Measurements from ENCODE around the gene BLACAT1. TPM values are rescaled to one million over a fixed set of nuclear protein-coding genes. Genes with fewer than 3 reads are reported as not detected.

The BLACAT1 gene
- total RNA-seq (2014; rRNA removed; shearing (Covaris generic)) = not detected in 2 replicates

DNA sequence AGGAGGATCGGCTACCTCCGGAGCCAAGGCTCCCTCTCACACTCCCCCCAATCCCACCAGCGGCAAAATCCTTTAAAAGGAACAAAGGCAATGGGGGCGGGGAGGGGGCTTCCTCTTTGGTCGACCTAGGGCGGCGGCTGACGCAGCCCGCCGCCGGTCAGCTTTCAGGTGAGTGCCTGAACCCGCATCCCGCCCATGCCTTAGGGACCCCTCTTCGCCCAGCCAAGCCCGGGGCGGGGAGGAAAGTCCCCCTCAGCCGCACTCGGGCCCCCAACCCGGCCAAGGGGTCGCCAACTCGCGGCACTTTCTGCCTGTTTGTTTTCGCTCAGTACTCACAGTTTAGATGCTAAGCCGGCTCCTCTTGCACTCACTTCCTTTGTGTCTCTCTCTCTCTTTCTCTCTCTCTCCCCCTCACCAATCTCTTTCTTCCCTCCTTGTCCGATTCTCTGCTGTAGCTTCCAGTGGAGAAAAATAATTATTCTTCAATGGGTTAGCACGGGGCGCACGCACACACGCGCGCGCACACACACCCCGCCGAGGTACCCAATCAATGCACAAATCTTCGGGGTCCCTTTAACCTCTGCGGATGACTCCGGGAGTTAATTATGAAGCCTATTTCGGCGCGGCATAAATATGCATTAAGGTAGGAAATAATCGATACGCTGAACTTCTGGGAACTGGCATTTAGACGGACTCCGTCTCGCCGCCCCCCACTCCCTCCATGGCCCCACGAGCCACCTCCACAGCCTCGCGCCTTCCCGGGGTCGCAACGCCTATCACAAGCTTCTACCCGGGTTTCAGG, at the start of gene BLACAT1:
TSS of gene BLACAT1 (minus strand) at position 465 of the 802 bp plus-strand sequence.
- Histone ChIP-seq H3K9me3 (replicated peaks) (no peaks in the 10 kb centered on the region), H3K27me3 (replicated peaks) (peaks cover 77% of the 10 kb centered on the region), H3K4me1 (replicated peaks) (no peaks in the 10 kb centered on the region; the same call in 1 of the 2 replicates), H3K4me3 (no peak within 1 kb of the TSS), H3K27ac (no peak within 1 kb of the TSS), H3K36me3 (no peaks in the 10 kb centered on the region)
- no peak for DNase-seq (ENCODE audit: low read depth in 1 of 2, low spot score in 2 of 2)

DNA sequence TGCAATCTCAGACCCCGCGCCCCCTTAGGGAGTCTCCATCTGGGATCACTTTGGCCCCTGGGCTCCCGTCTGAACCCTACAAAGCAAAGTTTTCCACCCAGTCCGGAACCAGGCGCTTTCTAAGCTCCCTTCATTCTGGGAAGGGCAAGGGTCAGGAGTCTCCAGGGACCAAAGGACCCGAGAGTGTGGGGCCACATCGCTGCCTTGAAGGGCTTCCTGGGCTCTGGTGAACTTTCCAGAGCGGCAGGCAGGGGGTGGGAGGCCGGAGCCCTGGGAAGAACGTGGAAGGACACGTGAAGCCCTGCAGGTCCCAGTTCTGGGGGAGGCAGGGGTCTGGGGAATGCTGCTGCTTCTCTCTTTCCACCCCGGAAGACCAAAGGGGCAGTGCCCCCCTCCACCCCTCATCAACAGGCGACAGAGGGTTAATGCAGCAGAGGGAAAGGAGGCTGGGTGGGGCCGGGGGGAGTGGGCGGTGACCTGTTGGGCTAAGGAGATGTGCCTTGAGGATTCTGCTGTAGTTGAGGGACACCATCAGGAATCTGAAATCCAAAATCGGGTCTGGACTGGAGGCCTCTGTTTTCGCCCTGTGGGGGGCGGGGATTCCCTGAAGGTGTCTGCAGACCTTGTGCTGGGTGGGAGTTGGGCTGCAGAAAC, 49.4 kb upstream of the BLACAT1 start:
- no peak overlapping the region for H3K27ac ChIP-seq
- peaks cover 37% of the 10 kb centered on the region for H3K27me3 ChIP-seq (replicated peaks)
- no peaks in the 10 kb centered on the region for H3K36me3 ChIP-seq
- H3K4me3 ChIP-seq = no peak overlapping the region
- H3K9me3 ChIP-seq (replicated peaks) = no peaks in the 10 kb centered on the region
- peaks cover 10% of the 10 kb centered on the region for H3K4me1 ChIP-seq (replicated peaks)
- DNase-seq (ENCODE audit: low read depth in 1 of 2, low spot score in 2 of 2) = no peak

DNA sequence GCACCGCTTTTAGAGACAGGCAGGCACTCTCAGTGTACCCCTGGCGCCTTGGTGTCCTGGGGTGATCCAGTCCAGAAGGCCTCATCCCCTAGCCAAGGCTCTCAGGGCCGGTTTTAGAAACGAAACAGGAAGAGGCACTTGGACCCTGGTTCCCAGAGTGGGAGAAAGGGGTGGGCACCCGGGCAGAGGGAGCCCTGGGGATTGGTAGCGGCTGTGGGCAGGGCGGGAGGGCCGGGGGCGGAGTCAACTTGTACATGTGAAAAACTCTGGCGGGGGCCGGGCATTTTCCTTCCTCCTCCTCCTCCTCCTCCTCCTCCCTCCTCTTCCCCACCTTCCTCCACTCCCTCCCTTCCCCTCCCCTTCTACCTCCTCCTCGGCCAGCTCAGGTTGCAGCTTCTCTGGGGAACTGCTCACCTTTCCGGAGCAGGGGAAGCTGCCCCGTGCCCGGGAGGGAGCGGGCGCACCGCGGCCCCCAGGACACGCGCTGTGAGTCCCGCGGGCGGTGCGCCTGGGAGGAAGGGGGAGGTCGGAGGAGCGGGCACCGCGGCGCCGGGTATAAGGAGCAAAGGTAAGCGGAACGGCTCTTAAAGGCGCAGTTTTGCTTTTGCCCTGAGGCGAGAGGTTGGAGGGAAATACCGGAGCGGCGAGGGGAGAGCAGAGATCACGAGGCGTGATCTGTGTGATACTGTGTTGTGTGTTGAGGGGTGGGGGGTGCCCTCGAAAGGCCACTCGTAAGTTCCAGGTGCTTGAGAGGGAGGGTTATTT, 48.6 kb upstream of the BLACAT1 start, which contains the start of gene CDK18:
TSS of gene CDK18 (plus strand) at position 359 of the 765 bp plus-strand sequence. CDS start 18,499 bp downstream, outside the sequence.
- peaks cover 35% of the 10 kb centered on the region for H3K27me3 ChIP-seq (replicated peaks)
- H3K9me3 ChIP-seq (replicated peaks) = no peaks in the 10 kb centered on the region
- no peak for DNase-seq (ENCODE audit: low read depth in 1 of 2, low spot score in 2 of 2)
- peaks cover 10% of the 10 kb centered on the region for H3K4me1 ChIP-seq (replicated peaks)
- no peaks in the 10 kb centered on the region for H3K36me3 ChIP-seq
- no peak within 1 kb of the TSS for H3K27ac ChIP-seq
- H3K4me3 ChIP-seq = peak within 1 kb of the TSS; percentile 23; the same call in 1 of the 2 replicates

DNA sequence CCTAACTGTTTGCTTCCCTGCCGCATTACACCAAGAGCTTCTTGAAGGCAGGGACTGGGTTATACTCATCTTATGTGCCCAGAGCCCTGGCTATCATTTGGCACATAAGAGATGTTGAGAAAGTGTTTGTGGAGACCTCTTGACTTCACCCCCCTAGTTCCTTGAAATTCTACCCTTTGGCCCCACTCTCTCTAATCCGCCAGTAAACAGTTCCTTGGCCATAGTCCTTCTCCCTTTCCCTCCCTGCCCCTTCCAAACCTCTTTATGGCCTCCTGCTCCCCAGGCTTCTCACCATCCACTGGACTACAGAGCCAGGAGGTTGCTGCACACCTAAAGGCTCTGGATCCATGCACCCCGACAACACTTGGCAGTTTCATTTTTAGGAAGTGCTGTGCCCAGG, 47.1 kb upstream of the BLACAT1 start:
- peaks cover 10% of the 10 kb centered on the region for H3K4me1 ChIP-seq (replicated peaks)
- H3K4me3 ChIP-seq = no peak overlapping the region
- no peaks in the 10 kb centered on the region for H3K9me3 ChIP-seq (replicated peaks)
- no peak for DNase-seq (ENCODE audit: low read depth in 1 of 2, low spot score in 2 of 2)
- no peaks in the 10 kb centered on the region for H3K36me3 ChIP-seq
- H3K27me3 ChIP-seq (replicated peaks) = peaks cover 32% of the 10 kb centered on the region
- H3K27ac ChIP-seq = no peak overlapping the region

DNA sequence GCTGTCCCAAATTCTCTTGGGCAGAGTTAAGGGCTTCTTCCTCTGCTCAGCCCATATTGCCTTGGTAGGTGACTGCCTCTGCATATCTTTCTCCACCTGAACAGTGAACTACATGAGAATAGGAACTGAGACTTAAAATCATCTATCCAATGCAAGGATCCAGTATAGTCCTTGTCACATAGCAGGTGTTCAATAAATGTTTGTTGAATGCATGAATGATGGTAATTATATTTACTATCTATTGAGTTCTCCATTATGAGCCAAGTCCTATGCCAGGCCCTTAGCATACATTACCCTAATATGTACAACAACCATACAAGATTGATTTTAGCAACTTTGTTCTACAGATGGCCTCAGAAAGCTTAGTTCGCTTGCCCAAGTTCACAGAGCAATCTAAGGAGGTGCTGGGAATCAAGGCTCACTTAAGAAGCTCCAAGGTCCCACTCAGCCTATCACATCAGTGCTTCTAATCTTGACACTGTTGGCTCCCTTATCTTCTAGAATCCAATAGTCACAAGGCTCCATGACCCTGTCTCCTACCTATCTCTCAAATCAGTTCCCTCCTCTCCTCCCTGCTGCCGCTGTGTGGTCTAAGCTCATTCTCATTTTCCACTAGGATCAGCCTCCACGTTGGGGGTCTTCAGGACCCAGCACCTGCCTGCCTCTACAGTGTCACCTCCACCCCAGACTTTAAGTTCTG, 46.4 kb upstream of the BLACAT1 start:
- Histone ChIP-seq H3K27ac (no peak overlapping the region), H3K27me3 (replicated peaks) (peaks cover 32% of the 10 kb centered on the region)

DNA sequence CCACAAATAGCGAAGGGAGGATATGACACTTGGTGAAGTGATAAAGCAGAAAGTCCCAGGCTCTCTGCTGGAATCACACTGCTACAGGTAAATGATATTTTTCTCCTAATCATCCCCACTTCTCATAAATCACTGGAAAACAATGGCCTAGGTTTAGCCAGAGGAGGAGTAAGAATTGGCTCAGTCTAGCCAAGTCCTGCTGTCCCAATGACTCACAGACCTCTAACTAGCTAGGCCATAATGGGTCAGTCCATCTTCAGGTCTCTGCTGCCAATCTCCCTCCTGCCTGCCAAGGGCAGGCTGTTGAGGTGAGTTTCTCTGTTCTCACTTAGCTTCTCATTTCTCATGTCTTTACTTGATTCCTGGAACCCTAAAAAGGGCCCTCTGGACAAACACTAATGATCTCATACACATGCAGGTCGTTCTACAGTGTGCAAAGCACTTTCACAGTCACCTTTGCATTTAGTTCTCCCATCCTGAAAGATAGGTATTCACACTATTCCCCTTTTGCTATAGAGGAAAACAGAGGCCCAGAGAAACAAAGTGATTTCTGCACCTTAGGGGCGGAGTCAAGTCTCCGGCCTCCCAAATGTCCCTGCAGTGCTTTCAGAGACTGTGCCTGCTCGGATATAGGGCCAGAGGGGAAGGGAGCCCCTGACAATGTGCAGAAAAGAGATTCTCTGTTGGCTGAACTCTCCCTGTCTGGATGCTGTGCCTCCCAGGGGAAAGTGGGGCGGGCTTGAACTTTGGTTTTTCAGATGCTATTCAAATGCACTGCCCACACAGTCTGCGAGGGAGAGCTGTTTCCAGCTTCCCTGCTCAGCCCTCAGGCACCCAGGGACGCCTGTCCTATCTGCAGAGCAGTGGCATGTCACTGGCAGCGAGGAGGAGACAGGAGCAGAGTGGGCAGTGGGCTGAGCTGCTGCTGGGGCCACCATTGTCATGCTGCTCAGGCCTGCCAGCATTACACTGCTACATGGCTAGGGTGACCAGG, 44.7 kb upstream of the BLACAT1 start:
- Histone ChIP-seq H3K27ac (no peak overlapping the region), H3K27me3 (replicated peaks) (peaks cover 29% of the 10 kb centered on the region), H3K4me3 (no peak overlapping the region), H3K9me3 (replicated peaks) (no peaks in the 10 kb centered on the region), H3K4me1 (replicated peaks) (peaks cover 10% of the 10 kb centered on the region), H3K36me3 (no peaks in the 10 kb centered on the region)
- DNase-seq (ENCODE audit: low read depth in 1 of 2, low spot score in 2 of 2) = no peak

More for the DNA sequence above, 46.4 kb upstream of the BLACAT1 start:
- peaks cover 10% of the 10 kb centered on the region for H3K4me1 ChIP-seq (replicated peaks)
- no peaks in the 10 kb centered on the region for H3K9me3 ChIP-seq (replicated peaks)
- H3K36me3 ChIP-seq = no peaks in the 10 kb centered on the region
- DNase-seq (ENCODE audit: low read depth in 1 of 2, low spot score in 2 of 2) = no peak
- H3K4me3 ChIP-seq = no peak overlapping the region

DNA sequence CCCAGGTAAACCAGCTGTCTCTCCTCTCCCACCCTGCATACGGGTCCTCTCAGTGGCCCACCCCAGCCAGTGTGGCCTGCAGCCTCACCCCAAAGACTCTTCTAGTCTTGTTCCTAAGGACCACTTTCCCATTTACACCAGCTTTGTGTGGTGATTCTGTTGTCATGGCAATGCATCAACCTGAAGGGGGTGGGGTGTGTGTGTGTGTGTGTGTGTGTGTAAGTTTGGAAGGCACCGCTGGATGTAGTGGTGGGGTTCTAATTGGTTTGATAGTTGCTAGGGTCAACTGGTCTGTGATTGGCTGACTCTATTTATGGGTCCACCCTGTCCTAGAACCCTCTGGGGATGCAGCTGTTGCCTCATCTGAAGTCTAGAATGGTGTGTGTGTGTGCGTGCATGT, 43.9 kb upstream of the BLACAT1 start:
- no peaks in the 10 kb centered on the region for H3K36me3 ChIP-seq
- H3K4me1 ChIP-seq (replicated peaks) = peaks cover 7% of the 10 kb centered on the region
- no peak overlapping the region for H3K27ac ChIP-seq
- H3K4me3 ChIP-seq = no peak overlapping the region
- peaks cover 22% of the 10 kb centered on the region for H3K27me3 ChIP-seq (replicated peaks)
- no peak for DNase-seq (ENCODE audit: low read depth in 1 of 2, low spot score in 2 of 2)
- no peaks in the 10 kb centered on the region for H3K9me3 ChIP-seq (replicated peaks)

DNA sequence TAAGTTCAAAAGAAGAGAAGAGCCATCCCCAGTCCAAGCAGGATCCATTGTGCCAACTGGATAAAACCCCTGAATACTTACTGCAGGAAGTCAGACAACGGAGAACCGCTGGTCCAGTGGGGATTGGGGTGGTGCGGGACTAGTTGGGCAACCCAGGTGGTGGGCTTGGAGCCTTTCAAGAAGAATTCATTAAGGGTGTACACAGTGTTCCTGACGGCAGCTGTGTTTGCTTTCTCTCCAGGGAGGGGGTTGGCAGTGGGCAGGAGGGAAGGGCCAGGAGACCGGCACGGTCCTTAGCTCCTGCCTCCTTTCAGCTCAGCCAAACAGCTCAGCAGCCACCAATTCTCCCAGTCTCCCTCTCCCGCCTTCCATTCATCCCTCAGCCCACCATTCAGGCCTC, 41.5 kb upstream of the BLACAT1 start:
- H3K27ac ChIP-seq = no peak overlapping the region
- peaks cover 7% of the 10 kb centered on the region; the same call in 1 of the 2 replicates for H3K27me3 ChIP-seq (replicated peaks)
- no peak for DNase-seq (ENCODE audit: low read depth in 1 of 2, low spot score in 2 of 2)
- H3K9me3 ChIP-seq (replicated peaks) = no peaks in the 10 kb centered on the region
- H3K4me1 ChIP-seq (replicated peaks) = no peaks in the 10 kb centered on the region
- H3K4me3 ChIP-seq = no peak overlapping the region
- no peaks in the 10 kb centered on the region for H3K36me3 ChIP-seq

DNA sequence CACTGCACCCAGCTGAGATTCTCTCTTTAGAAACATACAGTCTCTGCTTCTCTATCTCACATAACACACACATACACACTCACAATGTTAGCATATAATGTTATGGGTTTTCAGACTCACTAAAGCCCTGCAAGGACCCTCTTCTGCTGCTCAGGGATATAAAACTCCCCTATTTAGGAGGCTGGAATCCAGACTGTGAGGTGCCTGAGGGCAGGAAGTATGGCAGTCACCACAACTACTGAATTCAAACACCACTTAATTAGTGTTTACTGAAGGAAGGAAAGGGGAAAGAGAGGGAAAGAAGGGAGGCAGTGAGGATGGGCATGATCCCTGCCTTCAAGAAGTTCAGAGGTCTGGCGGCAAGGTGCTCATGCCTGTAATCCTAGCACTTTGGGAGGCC, 40.8 kb upstream of the BLACAT1 start:
- Histone ChIP-seq H3K27ac (no peak overlapping the region), H3K36me3 (no peaks in the 10 kb centered on the region), H3K9me3 (replicated peaks) (no peaks in the 10 kb centered on the region), H3K27me3 (replicated peaks) (peaks cover 4% of the 10 kb centered on the region; the same call in 1 of the 2 replicates), H3K4me3 (no peak overlapping the region), H3K4me1 (replicated peaks) (no peaks in the 10 kb centered on the region)
- no peak for DNase-seq (ENCODE audit: low read depth in 1 of 2, low spot score in 2 of 2)

DNA sequence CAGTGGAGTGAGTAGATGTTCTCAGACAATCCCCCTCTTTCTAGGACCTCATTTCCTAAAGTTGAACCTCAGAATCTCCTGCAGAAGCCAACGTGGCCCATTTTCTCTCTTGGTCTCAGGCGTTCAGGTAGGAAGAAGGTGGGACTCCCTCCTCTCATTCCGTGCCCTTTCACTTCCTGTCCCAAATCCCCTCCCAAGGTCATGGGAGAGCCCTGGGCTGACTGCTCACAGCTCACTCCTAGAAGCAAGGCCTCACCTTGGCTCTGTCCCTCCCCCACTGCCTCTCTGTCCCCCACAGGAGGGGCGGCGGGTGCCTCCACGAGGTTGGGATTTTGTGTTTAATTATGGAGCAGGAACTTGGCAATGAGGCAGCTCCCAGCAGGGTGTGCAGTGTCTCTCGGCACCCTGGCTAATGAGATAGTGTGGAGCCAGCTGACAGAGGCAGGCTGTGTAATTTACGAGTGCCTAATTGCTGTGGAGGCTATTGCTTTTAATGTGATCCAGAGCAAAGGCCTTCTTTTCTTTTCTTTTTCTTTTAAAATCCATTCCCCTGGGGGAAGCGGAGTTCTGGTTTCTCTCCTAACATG, 39.5 kb upstream of the BLACAT1 start:
- no peak for DNase-seq (ENCODE audit: low read depth in 1 of 2, low spot score in 2 of 2)
- H3K9me3 ChIP-seq (replicated peaks) = no peaks in the 10 kb centered on the region
- H3K4me3 ChIP-seq = no peak overlapping the region
- H3K36me3 ChIP-seq = no peaks in the 10 kb centered on the region
- H3K27me3 ChIP-seq (replicated peaks) = peaks cover 11% of the 10 kb centered on the region
- H3K4me1 ChIP-seq (replicated peaks) = no peaks in the 10 kb centered on the region
- no peak overlapping the region for H3K27ac ChIP-seq

DNA sequence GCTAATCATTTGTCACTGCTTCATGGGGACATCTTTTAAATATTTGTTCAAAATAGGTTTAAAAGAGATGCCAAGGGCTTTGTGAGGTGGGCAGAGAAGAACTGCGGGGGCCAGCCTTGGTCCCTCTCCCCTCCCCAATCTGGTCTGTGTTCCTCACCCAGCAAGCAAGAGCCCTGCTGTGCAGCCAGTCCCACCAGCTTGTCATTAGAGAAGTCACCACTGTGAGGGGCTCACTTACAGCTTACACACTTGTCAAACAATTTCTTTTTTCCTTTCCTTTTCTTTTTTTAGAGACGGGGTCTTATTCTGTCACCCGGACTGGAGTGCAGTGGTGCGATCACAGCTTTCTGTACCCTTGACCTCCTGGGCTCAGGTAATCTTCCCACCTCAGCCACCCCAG, 38.3 kb upstream of the BLACAT1 start:
- no peak for DNase-seq (ENCODE audit: low read depth in 1 of 2, low spot score in 2 of 2)
- H3K27me3 ChIP-seq (replicated peaks) = peaks cover 14% of the 10 kb centered on the region
- H3K4me3 ChIP-seq = no peak overlapping the region
- no peaks in the 10 kb centered on the region for H3K9me3 ChIP-seq (replicated peaks)
- no peaks in the 10 kb centered on the region for H3K36me3 ChIP-seq
- no peaks in the 10 kb centered on the region for H3K4me1 ChIP-seq (replicated peaks)
- H3K27ac ChIP-seq = no peak overlapping the region

All from SJSA1 (cell line).